ENCODE data around the gene CERS1.

Gene CERS1

DNA sequence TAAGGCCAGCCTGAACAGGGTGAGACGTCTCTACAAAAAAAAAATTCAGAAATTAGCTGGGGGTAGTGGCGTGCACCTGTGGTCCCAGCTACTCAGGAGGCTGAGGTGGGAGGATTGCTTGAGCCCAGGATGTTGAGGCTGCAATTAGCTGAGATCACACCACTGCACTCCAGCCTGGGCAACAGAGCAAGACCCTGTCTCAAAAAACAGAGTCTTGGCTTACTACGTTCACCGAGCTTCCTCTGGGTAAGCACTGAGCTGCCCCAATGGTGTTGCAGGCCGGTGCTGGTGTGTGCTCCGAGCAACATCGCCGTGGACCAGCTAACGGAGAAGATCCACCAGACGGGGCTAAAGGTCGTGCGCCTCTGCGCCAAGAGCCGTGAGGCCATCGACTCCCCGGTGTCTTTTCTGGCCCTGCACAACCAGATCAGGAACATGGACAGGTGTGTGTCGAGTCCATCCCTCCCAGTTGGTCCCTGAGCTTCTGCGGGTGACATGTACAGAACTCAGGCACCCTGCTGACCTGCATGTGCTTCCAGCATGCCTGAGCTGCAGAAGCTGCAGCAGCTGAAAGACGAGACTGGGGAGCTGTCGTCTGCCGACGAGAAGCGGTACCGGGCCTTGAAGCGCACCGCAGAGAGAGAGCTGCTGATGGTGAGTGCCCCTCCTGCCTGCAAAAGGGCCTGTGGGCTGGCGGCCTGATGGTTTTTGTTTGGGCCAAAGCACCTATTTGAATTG, 40.1 kb downstream of the CERS1 start:
- no peak for DNase-seq

DNA sequence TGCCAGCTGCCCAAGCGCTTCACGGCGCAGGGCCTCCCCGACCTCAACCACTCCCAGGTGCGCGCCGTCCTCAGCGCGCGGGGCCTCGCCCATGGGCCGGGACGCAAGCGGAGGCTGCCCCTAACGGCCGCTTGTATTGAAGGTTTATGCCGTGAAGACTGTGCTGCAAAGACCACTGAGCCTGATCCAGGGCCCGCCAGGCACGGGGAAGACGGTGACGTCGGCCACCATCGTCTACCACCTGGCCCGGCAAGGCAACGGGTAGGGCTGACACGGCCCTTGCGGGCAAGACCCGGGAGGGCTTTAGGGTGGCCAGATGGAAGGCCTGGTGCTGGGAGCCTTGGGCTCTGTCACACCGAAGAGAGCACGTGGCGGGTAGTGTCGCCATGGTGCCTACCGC, 41.0 kb downstream of the CERS1 start:
- DNase-seq, result no peak

DNA sequence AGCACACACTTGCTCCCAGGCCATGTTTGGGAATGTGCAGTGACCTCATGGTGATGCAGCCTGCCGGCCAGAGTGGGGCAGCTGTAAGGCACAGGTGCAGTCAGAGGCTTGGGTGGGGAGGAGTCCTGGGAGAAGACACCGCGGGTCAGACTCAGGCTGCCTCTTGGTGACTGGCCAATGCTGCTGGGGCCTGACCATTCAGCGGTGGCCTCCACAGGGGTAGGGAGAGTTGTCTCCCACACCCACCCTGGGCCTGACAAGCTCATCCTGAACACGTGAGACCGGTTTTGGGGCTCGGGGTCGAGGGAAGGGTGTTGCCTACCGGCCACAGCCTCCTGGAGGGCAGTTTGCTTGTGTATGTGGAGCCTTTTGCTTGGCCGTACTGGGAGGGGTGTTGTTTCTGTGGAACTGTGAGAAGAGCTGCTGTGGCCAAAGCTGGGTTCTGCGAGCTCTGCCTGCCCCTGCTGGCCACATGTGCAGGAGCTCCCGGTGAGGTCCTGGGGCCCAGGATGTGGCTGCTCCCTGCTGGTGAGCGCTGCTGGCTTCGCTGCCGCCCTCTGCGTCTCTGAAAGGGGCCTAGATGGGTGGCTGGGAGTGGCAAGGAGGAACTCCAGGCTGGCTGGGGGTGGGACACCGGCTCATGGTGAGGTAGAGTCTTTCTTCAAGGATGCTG, 42.1 kb downstream of the CERS1 start:
- DNase-seq, result no peak

DNA sequence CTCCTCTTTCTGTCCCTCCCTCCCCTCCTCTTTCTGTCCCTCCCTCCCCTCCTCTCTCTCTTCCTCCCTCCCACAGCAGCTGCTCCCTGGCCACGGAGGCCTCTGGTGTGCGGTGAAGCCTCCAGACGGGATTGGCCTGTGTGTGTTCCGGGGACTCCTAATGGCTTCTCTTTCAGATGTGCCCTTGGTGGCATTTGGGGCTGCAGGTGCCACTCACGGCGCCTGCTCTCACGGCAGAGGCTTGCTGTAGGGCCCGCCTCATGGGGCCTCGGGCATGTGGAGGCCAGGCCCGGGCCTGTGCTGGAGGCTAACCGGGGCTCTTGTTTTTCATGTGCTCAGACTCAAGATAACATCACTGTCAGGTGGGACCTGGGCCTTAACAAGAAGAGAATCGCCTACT, 43.3 kb downstream of the CERS1 start:
- no peak for DNase-seq

DNA sequence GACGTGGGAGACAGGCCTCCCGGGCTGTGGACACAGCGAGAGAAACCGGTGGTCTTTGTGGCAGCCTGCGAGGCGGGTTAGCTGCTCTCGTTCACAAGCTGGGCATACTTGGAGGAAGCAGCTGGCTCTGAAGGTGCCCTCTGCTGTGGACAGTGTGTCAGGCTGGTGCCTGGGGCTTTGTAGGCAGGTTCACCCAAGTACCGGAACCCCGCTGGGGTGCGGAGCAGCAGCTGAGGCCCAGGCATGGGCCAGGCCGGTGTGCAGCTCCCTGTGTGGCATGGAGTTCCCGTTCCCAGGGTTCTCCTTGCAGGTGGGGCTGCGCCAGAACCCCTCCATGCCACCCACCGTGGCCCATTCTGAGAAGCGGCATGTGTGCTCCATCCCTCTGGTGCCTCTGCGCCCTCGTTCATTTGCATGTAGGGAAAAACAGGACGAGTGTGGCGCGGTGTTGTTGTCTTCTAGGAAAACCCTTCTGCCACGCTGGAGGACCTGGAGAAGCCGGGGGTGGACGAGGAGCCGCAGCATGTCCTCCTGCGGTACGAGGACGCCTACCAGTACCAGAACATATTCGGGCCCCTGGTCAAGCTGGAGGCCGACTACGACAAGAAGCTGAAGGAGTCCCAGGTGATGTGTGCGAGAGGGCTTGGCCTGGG, 44.2 kb downstream of the CERS1 start:
- no peak for DNase-seq

DNA sequence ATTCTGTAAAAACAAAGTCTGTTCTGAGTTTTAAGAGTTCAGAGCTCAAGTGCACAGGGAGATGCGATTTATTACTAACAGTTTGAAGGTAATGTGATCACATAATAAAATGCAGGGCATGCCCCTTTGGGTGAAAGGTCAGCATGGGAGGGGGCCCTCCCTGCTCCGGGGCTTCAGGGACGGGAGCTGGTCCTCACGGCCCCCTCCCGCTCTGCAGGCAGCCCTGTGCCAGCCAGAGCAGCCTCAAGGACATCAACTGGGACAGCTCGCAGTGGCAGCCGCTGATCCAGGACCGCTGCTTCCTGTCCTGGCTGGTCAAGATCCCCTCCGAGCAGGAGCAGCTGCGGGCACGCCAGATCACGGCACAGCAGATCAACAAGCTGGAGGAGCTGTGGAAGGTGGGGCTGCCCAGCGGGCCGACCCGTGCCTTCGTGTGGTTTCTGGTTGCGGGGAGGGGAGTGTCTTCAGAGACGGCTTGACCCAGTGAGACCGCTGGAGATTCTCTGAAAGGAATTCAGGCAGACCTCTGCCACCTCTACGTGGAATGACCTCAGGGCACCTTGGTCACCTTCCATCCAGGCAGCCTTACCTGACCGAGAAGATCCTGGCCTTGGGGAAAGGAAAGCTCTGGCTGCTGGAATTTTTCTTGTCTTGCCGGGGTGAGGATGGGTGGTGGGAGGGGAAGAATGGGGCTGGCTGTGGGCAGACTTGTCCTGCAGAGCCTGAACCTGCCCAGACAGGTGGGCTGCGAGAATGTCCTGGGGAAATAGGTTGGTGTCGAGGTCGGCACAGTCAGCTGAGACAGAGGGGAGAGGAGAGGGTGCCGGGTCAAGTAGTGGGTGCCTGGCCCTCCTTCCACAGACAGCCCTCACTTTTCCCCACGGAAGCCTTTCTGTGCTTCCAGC, 45.2 kb downstream of the CERS1 start:
- no peak for DNase-seq

DNA sequence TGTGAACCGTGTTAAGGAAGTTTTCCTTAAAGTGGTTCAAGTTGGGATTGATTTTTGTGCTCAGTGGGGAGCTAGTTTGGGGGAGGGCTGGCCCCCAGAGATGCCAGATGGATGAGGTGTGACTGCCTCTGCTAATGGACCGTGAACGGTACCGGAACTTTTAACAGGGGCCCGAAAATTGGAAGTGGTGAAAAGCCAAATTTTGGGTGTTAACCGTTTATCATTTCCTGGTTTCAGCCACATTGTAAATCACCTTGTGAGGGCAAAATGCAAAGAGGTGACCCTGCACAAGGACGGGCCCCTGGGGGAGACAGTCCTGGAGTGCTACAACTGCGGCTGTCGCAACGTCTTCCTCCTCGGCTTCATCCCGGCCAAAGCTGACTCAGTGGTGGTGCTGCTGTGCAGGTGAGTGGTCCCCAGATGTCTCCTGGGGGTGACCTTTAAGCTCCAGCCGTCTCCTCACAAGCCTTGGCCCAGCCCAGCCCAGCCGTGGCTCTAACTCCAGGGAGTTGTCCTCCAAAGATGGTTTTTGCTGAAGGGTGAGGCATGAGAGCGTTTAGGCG, 46.0 kb downstream of the CERS1 start:
- DNase-seq, result no peak

DNA sequence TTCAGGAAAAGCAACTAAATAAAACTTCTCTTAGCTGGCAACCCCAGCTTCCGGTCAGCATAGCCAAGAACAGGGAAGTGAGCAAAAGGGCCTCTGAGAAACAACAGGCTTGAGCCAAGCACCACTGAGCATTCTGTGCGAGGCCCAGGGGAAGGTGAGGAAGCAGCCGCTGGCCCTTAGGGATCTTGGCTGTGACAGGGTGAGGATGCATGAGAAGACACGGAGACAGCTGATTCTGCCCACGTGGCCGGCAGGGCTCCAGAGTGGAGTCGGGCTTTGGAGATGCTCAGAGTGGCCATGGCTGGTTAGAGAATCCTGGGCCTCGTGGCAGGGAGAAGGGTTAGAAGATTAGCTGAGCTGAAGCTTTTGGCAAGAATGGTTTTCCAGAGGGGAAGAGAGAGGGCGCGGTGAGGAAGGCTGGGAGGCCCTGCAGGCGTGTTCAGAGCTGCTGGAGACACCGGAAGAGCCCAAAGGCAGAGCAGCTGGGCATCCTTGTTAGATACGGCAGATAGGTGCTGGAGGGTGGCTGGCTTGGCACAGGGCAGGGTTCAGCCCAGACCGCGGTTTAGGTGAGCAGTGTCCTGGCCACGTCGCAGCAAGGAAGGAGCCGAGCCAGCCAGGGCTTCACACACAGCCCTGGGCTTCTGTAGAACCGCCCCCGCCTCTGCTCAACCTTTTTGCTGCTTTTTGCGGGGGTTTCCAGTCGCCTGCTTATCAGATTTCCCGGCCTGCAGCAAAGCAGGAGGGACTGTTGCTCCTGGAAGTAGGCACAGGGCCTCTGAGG, 46.9 kb downstream of the CERS1 start:
- peak; percentile 65 for DNase-seq

DNA sequence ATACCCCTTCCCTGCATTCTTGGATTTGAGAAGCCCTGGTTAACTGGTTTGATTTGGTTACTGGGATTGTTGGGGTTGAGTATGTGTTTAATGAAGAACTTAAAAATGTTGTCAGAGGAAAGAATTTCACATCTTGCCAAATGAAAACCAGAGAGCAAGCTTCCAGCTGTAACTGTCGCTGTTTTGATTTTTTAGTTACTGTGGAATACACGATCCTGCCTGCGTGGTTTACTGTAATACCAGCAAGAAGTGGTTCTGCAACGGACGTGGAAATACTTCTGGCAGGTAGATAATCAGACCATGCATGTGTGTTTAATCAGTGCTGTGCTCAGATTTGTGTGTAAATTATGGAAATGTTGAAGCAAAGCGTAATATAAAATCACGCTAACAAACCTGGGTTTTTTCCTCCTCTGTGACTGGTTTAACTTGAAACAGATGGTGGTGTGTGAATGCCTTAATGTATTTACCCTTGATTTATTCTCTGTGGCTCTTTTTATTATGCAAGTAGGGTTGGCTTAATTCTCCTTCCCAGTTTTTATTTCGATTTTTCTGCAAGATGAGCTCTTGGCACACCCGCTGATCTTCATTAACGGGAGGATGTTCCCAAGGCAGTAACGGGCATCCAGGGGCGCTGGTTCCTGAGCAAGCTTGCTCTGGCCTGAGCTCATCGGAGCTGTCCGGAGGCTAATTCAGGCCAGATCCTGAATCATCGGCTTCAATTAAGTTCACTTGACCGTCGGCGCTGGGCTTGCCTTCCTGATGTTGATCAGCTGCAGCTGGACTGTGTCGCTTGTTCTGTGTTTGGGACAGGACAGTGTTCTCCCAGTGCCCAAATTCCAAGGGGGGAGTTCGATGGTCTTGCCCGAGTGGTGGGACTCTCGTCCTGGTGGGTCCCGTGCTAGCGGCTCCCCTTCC, 48.2 kb downstream of the CERS1 start:
- DNase-seq, result peak; percentile 56

DNA sequence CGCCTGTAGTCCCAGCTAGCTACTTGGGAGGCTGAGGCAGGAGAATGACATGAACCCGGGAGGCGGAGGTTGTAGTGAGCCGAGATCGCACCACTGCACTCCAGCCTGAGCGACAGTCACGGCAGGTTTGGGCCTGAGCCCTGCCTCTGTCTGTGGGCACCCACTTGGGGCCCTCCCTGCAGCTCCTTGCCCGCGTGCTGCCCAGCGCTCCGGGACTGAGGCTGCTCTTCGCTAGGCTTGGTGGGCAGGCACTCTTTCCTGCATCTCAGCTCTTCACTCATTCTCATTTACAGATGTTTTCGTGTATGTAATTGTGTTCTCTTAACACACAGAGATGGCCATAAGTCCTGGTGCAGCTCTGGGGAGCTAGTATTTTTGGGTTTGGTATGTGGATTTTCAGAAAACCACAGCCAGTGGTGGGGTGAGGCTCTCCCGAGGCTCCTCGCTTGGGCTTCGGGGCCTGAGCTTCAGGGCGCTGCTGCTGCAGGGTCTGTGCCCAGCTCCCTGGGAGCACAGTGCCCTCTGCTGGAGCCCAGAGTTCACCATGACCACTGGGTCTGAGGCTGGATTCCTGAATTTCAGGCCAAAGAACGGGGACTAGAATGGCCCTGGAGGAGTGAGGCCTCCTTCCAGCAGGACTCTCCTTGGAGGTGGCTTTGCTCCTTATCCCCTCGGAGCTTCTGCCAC, 49.0 kb downstream of the CERS1 start:
- peak; percentile 80 for DNase-seq

DNA sequence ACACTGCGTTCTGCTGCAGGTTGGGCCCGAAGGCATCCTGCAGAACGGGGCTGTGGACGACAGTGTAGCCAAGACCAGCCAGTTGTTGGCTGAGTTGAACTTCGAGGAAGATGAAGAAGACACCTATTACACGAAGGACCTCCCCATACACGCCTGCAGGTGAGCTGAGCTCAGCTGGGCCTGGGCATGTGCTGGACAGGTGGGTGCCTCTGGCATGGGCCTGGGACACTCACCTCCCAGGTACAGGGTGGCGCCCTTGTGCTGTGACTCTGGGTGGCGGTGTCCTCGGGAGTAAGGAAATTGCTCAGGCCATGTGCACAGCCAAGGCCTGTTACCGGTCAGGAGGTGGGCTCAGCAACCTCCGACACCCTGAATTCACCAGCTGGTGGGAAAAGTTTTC, 50.0 kb downstream of the CERS1 start:
- DNase-seq, result no peak

DNA sequence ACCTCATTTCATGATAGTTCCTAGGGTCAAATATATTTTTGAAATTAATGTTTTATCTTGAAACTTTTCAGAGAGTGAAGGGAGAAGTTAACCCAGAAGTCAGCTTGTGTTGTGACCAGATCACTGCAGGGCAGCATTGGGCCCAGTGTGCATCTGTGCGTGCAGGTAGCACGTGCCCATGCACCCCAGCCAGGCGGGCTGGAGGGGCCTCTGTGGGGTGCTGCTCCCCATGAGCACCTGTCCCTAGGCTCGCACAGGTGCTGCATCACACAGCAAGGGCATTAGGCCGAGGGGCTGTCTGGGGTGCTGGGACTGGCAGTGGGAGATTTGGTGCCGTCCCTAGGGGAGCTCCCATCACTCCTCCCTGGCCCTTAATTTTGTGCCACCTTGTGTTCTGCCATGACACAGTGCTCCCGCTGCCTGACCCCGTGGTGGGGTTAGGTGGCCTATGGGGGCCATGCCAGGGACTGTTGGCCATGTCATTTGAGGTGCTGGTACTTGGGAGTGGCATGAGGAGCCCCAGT, 51.1 kb downstream of the CERS1 start:
- no peak for DNase-seq

DNA sequence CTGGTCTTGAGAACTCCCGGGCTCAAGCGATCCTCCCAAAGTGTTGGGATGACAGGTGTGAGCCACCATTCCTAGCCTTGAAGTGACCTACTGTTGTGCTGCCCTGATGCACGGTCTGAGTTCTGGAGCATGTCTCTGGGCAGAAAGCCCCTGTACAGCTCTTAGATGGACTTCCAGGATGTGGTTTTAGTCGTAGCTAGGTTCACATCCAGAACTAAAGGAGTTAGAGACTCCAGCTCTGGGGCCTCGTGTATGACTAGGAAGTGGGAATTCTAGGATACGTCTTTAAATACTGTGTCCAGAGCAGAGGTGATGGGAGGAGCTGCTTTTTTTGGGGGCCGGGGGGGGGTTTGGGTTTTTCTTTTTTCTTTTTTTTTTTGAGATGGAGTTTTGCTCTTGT, 52.0 kb downstream of the CERS1 start:
- DNase-seq, result peak; percentile 28

DNA sequence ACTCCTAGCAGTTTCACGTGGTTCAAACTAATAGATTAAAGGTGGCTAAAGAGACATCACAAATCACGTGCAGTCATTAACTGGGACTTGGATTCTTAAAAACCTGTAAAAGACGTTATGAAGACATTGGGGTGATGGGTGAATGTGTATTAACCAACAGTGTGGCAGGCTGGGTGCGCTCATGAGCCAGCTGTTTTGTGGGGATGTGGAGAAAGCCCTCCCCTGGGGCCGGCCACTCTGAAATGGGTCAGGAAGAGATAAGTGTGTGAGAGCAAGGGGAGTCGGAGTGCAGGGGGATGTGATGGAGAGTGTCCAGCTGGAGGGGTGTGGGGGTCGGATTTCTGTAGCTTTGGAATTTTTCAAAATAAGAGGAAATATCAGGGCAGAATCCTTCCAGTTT, 53.8 kb downstream of the CERS1 start:
- DNase-seq, result no peak

DNA sequence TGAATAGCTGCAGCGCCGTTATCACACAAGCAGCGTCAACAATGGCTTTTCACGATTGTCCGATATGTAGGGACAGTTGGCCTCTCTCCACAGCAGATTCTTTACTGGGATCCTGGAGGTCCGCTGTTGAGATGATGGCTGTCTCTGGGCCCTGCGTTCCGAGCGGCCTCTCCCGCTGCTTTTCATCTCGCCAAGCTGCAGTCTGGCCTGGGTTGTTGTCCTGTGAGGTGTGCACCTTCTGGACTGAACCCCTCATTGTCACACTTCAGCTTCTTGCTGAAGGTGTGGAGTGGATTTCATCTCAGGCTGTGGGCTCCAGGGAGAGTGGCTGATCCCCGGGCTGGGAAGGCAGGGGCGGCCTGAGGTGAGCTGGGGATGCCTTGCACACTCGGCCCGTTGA, 54.6 kb downstream of the CERS1 start:
- DNase-seq, result no peak

DNA sequence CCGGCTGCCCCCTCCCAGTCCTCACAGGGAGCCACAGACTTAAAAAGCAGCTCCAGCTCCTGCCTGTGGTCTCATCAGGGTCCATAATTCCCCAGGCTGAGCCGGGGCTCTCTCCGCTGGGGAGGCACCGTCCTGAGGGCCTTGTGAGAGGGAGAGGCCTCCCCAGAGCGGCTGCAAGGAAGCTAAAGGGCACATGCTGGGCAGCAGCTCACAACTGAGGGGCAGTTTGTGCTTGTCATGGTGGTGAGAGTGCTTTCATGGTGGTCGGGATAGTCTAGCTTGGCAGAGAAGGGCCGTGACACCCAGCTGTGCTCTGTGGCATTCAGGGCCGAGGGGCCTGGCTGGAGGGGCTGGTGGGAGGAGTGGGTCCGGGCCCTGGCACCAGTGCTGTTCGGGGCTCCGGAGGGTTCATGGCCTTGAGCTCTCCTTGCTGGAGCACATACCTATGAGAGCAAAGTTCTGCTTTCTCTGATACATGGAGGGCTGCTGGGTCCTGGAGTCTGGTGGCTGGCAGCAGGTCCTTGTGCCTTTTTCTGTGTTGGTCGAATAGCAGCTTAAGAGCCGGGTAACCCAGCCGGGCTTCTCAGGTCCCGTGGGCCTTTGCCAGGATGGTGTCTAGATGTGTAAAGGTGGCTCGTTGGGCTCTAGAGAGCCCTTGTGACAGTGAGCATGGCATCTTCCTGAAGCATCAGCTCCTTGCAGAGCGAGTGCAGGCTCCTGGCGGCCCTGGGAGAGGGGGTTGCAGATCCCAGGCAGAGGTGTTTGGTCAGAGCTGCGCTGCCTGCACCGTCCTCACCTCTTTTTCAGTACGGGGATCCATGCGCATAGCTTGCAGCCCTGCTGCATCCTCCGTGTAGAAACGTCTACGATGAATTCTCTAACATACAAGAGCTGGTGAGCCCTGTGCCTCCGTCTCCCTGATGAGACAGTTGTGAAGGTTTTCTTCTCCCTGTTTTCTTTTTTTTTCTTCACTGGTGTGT, 55.4 kb downstream of the CERS1 start:
- no peak for DNase-seq

DNA sequence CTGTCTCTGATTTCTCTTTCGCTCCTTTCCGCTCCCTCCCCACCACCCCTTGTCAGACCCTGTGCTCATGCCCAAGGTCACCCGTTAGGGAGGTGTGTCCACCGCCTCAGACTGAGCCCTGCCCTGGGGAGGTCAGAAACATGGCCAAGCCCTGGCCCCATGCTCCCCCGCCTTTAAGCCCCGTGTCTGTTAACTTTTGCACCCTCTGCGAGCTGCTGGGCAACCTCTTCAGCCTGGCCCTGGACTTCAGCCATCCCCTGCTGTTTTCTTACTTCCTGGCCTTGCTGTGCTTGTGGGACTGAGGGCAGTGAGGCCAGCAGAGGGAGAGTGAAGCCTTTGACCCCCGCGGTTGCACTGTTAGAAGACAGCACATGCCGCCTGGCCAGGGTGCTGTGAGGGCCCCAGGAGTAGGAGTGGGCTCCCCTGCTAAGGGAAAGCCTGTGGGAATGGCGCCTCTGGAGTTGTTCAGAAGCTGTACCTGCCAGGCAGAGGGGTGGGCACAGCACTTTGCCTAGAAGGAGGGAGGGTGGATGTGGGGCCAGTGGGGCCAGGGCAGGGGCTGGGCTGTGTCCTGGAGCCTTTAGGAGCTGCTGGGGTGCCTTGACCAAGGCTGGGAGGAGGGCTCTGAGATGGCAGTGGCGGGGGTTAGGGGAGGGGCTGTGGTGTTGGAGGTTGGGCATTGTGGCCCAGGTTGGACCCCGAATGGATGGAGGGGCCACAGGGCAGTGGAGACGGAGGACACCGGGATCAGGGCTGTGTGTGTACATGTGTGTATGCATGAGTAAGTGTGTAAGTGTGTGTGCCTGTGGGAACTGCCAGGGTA, 56.3 kb downstream of the CERS1 start:
- peak; percentile 25 for DNase-seq

DNA sequence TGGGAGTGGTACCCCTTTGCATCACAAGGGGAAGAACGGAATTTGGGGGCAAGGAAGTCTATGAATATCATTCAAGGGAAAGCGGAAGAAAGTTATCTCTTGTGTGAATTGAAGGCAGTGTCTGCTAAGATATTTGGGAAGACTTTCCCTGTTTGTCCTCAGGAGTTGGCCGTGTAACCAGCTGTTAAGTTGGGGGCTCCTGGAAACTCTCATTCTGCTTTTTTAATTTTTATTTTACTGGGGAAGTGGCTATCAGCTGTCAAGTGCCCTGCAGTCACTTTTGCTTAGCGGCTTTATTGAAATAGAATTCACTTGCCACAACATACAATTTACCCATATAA, 61.3 kb downstream of the CERS1 start:
- no peak for DNase-seq
